Natural killer cell (primary cell): ENCODE results near the gene ANTXR2. TPM values are rescaled to one million over a fixed set of nuclear protein-coding genes. Genes with fewer than 3 reads are reported as not detected.

ENCODE experiments used
- ATAC-seq, 3 donors: fragments of 150-1000 bp in 2 of 3; fragments of 200-7000 bp in 1 of 3; cut with Tn5 transposase; 1 replicate in 1 of 3; 2 replicates in 2 of 3; pipeline ENCODE4 v1.10.0; 2021; ENCODE audit warnings: mild to moderate bottlenecking in 2 of 3, moderate library complexity in 2 of 3
- DNase-seq, 2 donors: peaks; one replicate each; pipeline versions ENCODE4 v3.0.0 to v3.0.0-alpha.2; 2013 to 2021; ENCODE audit warnings: mixed read lengths in 1 of 2
- H3K27ac ChIP-seq: one replicate; pipeline ENCODE4 v1.5.1; 2013; ENCODE audit warnings: mild to moderate bottlenecking, low read length
- H3K27me3 ChIP-seq: one replicate; pipeline ENCODE4 v1.6.1; 2013; ENCODE audit warnings: low read length; ENCODE audit not compliant: control insufficient read depth, insufficient read depth
- H3K36me3 ChIP-seq: one replicate; pipeline ENCODE4 v1.6.1; 2013; ENCODE audit warnings: low read length; ENCODE audit not compliant: control insufficient read depth, insufficient read depth
- H3K4me1 ChIP-seq: one replicate; pipeline ENCODE4 v1.6.1; 2013; ENCODE audit warnings: low read length; ENCODE audit not compliant: control insufficient read depth, insufficient read depth
- H3K4me3 ChIP-seq: one replicate; pipeline ENCODE4 v1.5.1; 2013; ENCODE audit warnings: low read length
- H3K9me3 ChIP-seq: one replicate; pipeline ENCODE4 v1.6.1; 2013; ENCODE audit warnings: low read length; ENCODE audit not compliant: control insufficient read depth, insufficient read depth
- H3K27ac Mint-ChIP-seq, 2 donors: one replicate each; pipeline ENCODE4 v1.8.0; 2022; ENCODE audit warnings: mild to moderate bottlenecking in 2 of 2, mixed read lengths in 2 of 2, moderate library complexity in 1 of 2
- H3K27me3 Mint-ChIP-seq, 2 donors: one replicate each; pipeline ENCODE4 v1.8.0; 2022; ENCODE audit warnings: low read depth in 2 of 2, mixed read lengths in 2 of 2
- H3K36me3 Mint-ChIP-seq: one replicate; pipeline ENCODE4 v1.8.0; 2022; ENCODE audit warnings: mixed read lengths
- H3K4me1 Mint-ChIP-seq, 2 donors: one replicate each; pipeline ENCODE4 v1.8.0; 2022; ENCODE audit warnings: mixed read lengths in 2 of 2
- H3K4me3 Mint-ChIP-seq: one replicate; pipeline ENCODE4 v1.8.0; 2022; ENCODE audit warnings: mild to moderate bottlenecking, moderate library complexity, mixed read lengths
- H3K9me3 Mint-ChIP-seq, 2 donors: one replicate each; pipeline ENCODE4 v1.8.0; 2022; ENCODE audit warnings: mixed read lengths in 2 of 2
- CTCF ChIP-seq: fragments of 200-600 bp; IDR thresholded peaks from one replicate; pipeline ENCODE4 v1.8.0; 2022; ENCODE audit warnings: antibody characterized with exemption
- WGBS: methylation state at CpG from one replicate; pipeline ENCODE4 v1.1.7; 2013; ENCODE audit warnings: missing lambda C conversion rate; ENCODE audit not compliant: insufficient coverage; 5-methylcytosine and 5-hydroxymethylcytosine counted together
- intact Hi-C: fragments of 100-400 bp; cut with micrococcal nuclease; formaldehyde crosslinking; loops from one replicate; pipeline ENCODE4 v1.14.2; 2022
- total RNA-seq, 4 donors: library from RNA; stranded (reverse); fragments of 120-200 nt in 1 of 4; gene quantifications; one replicate each; pipeline versions ENCODE4 v1.2.3 to v1.2.4, GENCODE V29; 2013 to 2022

Gene ANTXR2
- total RNA-seq, 3 donors from 2014 or later (not counting 1 experiment from before 2014, with no cell fraction given) = 7.8 to 28.3 (median 10.0) TPM

- Mint-ChIP-seq H3K4me1 (peaks cover 21 to 32% of the 10 kb centered on the region in 2 donors), H3K27ac (peak overlapping the region; percentile 71 to 91), H3K4me3 (peak overlapping the region; percentile 95), H3K27me3 (peaks cover 0 to 2% of the 10 kb centered on the region in 2 donors), H3K36me3 (no peaks in the 10 kb centered on the region), H3K9me3 (no peaks in the 10 kb centered on the region)
- no peak for TF ChIP-seq CTCF
- DNase-seq = peak in 1 of 2 donors; percentile 44
- WGBS = 14% methylated on average over 14 of the region's 15 CpGs
- H3K9me3 ChIP-seq = no peaks in the 10 kb centered on the region
- ATAC-seq = peak in 1 of 3 donors; percentile 3
- H3K4me3 ChIP-seq = peak overlapping the region; percentile 67
- H3K27me3 ChIP-seq = no peaks in the 10 kb centered on the region
- H3K36me3 ChIP-seq = peaks cover 3% of the 10 kb centered on the region
- H3K4me1 ChIP-seq = peaks cover 15% of the 10 kb centered on the region
- intact Hi-C loops = loop anchor here (2.0 kb wide), 1 partner anchor 13 kb away; no protein-coding TSS in a partner anchor
- peak overlapping the region; percentile 83 for H3K27ac ChIP-seq
Observed at GRCh38 chr4:80071604-80072227, 1.3 kb downstream of the ANTXR2 start.

- Mint-ChIP-seq H3K4me3 (peak overlapping the region; percentile 95), H3K9me3 (no peaks in the 10 kb centered on the region), H3K27ac (peak overlapping the region; percentile 71 to 91), H3K4me1 (peaks cover 21 to 32% of the 10 kb centered on the region in 2 donors), H3K36me3 (no peaks in the 10 kb centered on the region), H3K27me3 (peaks cover 0 to 2% of the 10 kb centered on the region in 2 donors)
- TF ChIP-seq CTCF = no peak
- H3K36me3 ChIP-seq = peaks cover 5% of the 10 kb centered on the region
- peak overlapping the region; percentile 83 for H3K27ac ChIP-seq
- DNase-seq (no peak), ATAC-seq (no peak)
- intact Hi-C loops = no loop called here
- WGBS = 78% methylated on average over 6 of the region's 6 CpGs
- peaks cover 15% of the 10 kb centered on the region for H3K4me1 ChIP-seq
- no peaks in the 10 kb centered on the region for H3K9me3 ChIP-seq
- H3K4me3 ChIP-seq = peak overlapping the region; percentile 67
- H3K27me3 ChIP-seq = no peaks in the 10 kb centered on the region
Observed at GRCh38 chr4:80070880-80071603, 2.0 kb downstream of the ANTXR2 start.

DNA sequence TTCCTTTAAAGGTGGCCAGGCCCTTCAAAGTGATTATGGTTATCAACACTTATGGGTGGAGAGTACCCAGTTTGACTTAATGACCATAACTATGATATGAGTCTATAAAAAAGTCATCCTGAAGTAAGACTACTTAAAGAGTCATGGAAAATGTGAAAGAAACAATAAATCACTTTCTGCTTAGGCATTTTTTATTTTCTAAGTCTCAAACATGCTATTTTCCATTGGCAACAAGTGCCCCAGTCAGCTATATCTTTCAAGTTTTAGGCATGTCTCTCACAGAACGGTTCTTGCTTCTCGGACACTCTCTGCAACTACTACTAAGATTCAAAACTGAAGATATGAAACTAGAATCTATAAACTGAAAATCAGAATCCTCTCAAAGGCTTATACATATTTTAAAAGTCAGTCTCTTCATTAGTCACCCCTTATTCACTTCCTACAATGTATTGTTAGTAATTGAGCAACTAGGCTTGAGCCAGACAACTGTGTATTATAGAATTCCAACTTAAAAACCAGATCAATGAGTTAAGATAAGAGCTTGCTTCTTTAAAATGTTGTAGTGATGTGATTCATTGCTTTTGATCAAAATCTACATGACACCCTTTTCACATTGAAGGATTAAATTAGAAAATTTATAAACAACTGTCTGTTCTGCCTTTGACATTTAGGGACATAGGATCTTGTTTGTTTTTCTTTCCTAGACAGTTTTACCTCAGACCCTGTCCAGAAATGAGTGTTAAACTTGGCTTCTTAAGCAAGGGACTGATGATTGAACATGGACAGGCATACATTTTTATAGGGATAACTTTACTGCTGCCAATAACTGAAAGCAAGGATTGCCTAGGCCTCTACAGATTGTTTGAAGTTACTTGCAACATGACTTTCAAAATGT, 2.9 kb downstream of the ANTXR2 start:
- no peaks in the 10 kb centered on the region for H3K9me3 ChIP-seq
- H3K27ac ChIP-seq = no peak overlapping the region
- no peak for TF ChIP-seq CTCF
- H3K4me1 ChIP-seq = peaks cover 15% of the 10 kb centered on the region
- H3K4me3 ChIP-seq = no peak overlapping the region
- Mint-ChIP-seq H3K9me3 (no peaks in the 10 kb centered on the region), H3K4me1 (peaks cover 21 to 32% of the 10 kb centered on the region in 2 donors), H3K27ac (peak overlapping the region; percentile 12 to 22), H3K36me3 (no peaks in the 10 kb centered on the region), H3K27me3 (peaks cover 0 to 2% of the 10 kb centered on the region in 2 donors), H3K4me3 (no peak overlapping the region)
- peaks cover 5% of the 10 kb centered on the region for H3K36me3 ChIP-seq
- no peak for DNase-seq
- WGBS = 57% methylated on average over 2 of the region's 2 CpGs
- no peaks in the 10 kb centered on the region for H3K27me3 ChIP-seq
- ATAC-seq = no peak
- intact Hi-C loops = no loop called here
